ENCODE data around the gene IP6K3.

IP6K3 gene, protein sequence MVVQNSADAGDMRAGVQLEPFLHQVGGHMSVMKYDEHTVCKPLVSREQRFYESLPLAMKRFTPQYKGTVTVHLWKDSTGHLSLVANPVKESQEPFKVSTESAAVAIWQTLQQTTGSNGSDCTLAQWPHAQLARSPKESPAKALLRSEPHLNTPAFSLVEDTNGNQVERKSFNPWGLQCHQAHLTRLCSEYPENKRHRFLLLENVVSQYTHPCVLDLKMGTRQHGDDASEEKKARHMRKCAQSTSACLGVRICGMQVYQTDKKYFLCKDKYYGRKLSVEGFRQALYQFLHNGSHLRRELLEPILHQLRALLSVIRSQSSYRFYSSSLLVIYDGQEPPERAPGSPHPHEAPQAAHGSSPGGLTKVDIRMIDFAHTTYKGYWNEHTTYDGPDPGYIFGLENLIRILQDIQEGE

GRCh38 chr6:33746651-33747100 is at the start of gene IP6K3:
TSS of gene IP6K3 (minus strand) at chr6:33746905. CDS start at chr6:33735476, 11,429 bp downstream.
- DNase-seq: no peak

DNA sequence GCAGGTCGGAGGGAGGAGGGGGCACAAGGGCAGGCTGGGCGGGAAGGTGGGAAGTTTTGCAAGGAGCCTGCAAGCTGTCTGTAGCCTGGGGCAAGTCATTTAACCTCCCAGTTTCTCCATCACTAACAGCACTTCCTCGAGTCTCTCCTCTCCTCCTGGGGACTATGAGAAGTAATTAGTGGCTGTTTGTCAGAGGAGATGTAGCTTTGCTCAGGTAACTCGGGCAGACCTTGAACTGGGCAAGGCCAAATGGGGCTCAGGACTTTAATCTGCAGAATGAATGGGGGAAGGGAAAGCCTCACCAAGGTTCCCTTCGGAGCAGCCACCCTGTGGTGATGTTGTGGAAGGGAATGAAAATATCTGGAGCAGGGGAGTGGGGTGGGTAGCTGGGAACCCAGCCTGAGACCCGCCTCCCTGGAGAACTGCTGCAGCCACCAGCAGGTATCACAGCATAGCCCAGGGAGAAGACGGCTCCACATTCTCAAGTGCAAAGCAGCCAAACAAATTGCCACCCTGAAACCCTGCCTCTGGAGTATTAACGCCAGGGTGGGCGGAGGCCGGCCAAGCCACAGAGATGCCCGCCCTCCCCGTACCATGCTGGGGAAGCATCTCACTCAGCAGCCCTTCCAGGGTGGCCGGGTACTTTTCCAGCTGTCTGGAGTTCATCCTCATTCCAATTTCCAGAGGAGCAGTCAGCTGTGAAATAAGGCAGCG is 48.4 kb upstream of the IP6K3 start:
- DNase-seq: no peak

DNA sequence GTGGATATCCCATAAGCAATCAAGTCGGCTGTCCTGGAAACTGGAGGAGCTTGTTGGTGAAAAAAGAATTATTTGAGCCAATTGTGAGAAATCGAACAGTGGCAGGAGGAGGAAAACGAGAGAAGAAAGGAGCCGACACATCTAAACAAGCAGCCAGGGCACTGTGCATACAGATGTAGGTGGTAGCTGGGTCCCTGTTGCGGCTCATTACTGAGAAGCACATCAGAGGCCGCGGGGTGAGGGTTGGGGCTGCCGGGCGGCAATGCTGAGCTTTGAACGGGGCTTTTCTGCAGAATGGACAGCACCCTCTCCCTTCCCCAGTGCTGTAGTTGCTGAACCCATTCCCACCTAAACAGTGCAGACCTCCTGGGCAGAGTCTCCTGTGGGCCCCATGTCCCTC is 46.3 kb upstream of the IP6K3 start:
- no peak for DNase-seq

DNA sequence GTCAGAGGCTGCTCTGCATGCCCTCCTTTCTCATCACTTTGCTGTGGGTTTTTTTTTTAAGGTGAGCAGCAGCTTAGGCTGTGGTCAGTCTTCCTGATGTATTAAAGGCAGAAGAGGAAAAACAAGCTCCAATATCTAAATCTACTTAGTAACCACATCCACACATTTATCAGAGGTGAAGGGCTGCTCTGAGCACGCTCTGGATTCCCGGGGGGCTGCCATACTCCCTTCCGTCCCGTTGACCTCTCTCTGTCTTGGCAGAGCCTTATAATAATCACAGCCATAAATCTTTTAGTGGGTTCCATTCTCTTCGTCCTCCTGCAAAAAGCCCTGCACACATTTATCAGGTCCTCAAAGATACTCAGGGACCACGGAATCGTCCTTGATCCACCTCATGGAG is 44.9 kb upstream of the IP6K3 start:
- no peak for DNase-seq

DNA sequence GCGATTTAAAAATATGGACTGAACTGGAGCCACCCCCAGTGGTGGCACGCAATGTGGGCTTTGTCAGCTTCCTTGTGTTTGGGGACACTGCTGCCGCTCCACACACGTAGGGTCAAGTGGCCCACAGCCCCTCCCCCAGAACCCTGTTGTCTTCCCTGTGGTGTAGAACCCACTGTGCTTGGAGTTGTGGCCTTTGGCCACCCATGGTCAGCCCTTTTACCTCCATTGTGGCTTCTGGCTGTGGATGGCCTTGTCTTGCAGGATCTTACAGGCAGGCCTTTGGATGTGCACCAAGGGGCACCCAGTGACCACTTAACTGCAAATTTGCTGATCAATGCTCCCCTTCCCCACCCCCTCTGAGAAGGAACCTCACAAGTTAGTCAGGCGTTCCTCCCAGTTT is 44.2 kb upstream of the IP6K3 start:
- DNase-seq: no peak

- DNase-seq: no peak
These were observed 43.7 kb upstream of the IP6K3 start for GRCh38 chr6:33790379-33790778.

GRCh38 chr6:33789550-33789895 is 42.8 kb upstream of the IP6K3 start:
- DNase-seq: no peak

DNA sequence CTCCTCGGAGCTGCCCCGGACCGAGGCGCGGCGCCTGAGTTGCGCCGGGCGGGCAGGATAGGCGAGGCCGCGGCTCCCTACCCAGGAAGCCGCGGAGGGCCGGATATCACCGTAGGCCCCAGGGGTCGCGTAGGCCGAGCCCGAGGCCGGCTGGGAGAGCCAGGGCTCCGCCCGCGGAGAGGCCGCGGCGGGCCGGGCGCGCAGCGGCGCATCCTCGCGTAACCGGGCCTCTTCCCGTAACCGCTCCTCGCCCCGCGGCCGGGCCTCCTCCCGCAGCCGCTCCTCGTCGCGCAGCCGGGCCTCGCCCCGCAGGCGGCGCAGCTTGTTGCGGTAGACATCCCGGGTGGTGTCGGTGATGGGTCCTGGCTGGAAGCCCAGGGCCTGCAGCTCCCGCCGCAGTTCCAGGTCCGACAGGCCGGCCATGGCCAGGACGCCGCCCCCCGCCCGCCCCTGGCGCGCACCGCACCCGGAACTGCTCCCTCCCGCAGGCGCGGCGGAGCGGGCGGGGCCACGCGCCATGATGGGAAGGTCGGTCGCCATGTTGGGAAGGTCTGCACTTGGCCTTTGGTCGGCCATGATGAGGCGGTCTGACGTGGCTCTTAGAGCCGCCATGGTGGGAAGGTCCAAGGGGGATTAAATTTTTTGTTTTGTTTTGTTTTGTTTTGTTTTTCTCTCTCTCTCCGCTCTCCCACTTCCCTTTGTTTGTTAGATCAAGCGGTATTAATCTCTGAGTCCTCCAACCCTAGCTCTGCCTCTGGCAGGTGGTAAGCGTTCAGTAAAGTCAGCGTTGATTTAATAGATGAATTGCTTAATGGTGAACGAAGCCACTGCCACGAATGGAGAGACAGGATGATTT is 42.2 kb upstream of the IP6K3 start, which contains the start of gene LEMD2:
LEMD2 (minus strand) TSS at position 437 of the 856 bp plus-strand sequence; CDS start at position 423, 14 bp downstream.
- DNase-seq: peak; percentile 38 to 70

- no peak for DNase-seq
These were observed 41.4 kb upstream of the IP6K3 start for GRCh38 chr6:33787954-33788693.

DNA sequence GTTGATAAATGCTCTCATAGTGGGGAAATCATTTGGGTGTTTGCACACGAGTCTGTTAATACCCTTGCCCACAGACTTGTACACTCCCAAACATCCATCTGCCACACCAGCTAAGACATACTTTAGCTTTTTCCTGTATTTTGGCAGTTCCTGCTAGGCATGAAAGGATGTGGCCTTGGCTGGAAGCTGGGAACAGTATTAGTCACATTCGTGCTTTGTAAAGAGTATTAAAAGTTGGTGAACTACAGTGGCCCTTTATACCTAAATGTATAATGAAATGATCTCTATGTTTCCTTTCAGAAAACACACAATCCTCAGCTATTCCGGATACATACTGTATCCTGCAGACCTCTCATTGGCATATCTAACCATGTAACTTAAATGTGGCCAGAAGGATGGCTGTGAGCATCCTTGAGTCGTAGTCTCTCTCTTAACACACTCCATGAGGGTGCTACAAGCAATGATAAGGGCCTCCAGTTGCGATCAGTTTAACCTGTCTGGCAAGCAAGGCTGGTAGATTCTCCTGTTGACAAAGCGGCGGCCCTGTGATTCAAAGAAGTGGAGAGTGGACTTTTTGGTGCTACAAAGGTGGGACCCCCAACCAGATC is 40.7 kb upstream of the IP6K3 start:
- DNase-seq: no peak

- no peak for DNase-seq
These were observed 40.0 kb upstream of the IP6K3 start for GRCh38 chr6:33786736-33787135.

DNA sequence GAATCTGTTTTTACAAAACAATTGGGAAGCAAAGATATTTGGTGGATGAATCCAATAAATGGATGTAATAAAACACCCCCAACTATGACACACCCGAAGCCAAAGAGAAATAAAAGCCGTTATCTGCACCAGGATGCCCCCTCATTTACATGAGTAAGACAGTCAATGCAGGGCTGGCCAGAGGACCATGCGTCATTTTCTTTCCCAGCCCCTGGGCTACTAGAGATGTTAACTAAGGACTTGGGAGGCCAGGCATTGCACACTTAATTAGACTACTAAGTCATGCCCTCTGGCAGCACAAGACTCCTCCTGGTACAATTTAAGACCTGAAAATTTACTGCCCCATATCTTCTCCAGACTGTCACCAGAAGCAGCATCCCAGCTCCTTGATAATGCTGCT is 39.1 kb upstream of the IP6K3 start:
- no peak for DNase-seq

DNA sequence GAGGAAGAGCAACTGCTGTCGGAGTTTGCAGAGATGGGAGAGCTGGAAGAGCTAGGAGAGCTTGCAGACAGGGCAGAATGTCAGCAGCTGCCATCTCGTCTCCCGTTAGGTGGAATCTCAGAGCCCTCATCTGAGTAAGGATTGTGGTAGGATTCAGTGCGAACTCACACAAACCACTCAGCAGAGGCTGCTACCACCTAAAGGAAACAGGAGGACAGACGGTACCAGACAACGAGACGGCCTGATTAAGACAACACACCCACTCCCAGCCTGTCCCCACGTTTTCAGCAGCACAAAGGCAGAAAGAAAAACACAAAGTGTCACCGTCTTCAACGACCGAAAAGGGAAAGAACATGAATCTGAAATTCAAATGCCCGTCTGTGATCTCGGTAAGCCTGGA is 38.1 kb upstream of the IP6K3 start:
- DNase-seq: no peak

- DNase-seq: no peak
These were observed 37.2 kb upstream of the IP6K3 start for GRCh38 chr6:33783781-33784520.

DNA sequence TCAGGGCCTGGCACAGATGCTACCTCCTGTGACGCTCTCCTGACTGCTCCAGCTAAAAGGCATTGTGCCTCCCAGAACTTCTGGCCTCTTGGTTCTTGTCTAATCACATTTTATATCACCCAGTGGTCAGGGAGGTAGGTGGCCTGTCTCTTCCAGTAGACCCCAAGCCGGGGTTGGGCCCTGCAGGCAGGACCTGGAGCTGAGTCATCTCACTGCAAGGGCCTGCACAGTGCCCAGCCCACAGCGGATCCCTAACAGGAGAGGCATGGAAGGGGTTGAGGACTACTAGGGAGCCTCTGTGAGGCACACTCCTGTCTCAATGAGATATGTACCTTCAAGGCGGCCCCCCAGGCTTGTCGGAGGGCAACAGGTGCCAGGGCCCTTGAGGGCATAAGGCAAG is 35.9 kb upstream of the IP6K3 start:
- DNase-seq: no peak

DNA sequence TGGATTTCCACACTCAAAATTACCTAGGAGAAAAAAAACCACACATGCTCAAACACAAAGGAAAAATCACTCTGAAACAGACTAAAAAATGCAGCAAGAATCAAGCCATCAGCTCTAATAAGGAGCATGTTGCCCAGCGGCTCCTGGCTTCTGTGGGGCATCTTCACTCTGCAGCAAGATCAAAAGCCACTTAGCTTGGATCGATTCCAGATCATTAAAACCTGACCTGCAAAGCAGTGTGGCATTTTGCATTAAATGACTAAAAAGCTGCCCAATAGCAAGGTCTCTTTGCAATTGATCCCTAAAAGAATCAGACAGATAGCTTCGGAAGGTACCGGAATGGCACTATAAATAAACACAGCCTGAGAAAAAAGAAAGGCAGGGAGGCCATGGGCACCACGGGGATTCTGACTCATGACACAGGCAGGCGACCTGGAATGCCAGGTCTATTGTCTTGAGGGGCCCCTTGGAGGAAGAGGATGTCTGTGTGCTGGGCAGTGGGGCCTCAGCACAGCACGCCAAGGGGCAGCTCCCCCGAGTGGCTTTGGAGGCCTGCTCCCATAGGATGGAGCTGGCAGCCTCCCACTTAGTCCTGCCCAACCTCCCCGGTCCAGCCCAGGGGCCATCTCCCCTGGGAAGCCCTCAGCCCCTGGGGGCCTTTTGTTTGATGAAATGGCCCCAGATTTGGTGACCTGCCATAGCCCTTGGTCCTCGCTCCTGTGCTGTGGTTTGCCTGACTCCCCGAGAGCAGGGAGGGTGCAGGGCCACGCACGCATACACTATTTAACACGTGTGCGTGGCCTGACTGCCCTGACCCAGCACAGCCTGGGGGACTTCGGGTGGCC is 34.6 kb upstream of the IP6K3 start:
- no peak for DNase-seq

- no peak for DNase-seq
These were observed 33.2 kb upstream of the IP6K3 start for GRCh38 chr6:33779895-33780294.

- DNase-seq: no peak
These were observed 32.6 kb upstream of the IP6K3 start for GRCh38 chr6:33779290-33779689.

- DNase-seq: no peak
These were observed 31.9 kb upstream of the IP6K3 start for GRCh38 chr6:33778444-33779121.

Measured in cerebellar nuclear complex (tissue), 1 donor.